Bronchial epithelial cell (primary cell): ENCODE results near the gene SLC38A8. TPM values are rescaled to one million over a fixed set of nuclear protein-coding genes. Genes with fewer than 3 reads are reported as not detected.

Experiments used
- DNase-seq: peaks from one replicate; pipeline ENCODE4 v3.0.0-alpha.2; 2010; ENCODE audit warnings: low read depth
- FAIRE-seq: peaks from 2 replicates; lab custom pipeline; 2011; peaks lifted over from hg19 to GRCh38; lab: Jason Lieb, UNC
- H3K27me3 ChIP-seq: 2 replicates; pipeline ENCODE4 v1.5.1; 2011; ENCODE audit warnings: low read length; ENCODE audit not compliant: control insufficient read depth, insufficient read depth
- H3K36me3 ChIP-seq: 2 replicates; pipeline ENCODE4 v1.5.1; 2011; ENCODE audit warnings: low read length; ENCODE audit not compliant: control insufficient read depth, insufficient read depth
- H3K4me3 ChIP-seq: 2 replicates; pipeline ENCODE4 v1.5.1; 2011; ENCODE audit warnings: mild to moderate bottlenecking, low read depth, low read length, control low read depth
- total RNA-seq: library from RNA; depleted of rRNA; stranded (reverse); fragments of >200 nt; gene quantifications from 2 replicates; pipeline ENCODE4 v1.2.1, GENCODE V29; 2014
- TF ChIP-seq, protein P1 (sequence below): IDR thresholded peaks from 2 replicates; pipeline ENCODE4 v1.5.1; 2011; ENCODE audit warnings: mild to moderate bottlenecking, moderate library complexity, low read length, control low read depth, inconsistent platforms; ENCODE audit not compliant: insufficient read depth, severe bottlenecking

The SLC38A8 gene
- total RNA-seq, 1 donor from 2014 or later, result not detected

DNA sequence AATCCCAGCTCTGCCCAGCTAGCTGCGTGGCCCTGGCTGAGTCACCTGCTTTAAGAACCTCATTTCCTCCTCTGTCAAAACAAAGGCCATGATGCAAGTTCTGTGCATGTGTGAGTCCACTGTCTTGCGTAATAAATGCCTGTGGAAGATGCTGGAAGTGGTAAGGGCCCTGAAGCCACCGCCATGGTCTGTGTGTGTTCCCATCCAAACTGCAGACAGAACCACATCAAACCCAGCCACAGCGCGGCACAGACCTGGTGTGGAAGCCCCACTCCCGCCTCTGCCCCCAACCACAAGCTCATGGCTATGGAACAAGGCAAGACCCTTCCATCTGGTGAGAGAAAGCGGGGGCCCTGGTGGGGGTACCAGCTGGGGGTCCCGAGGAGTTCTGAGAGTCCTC, 48.5 kb downstream of the SLC38A8 start:
- TF ChIP-seq, protein P1, sequence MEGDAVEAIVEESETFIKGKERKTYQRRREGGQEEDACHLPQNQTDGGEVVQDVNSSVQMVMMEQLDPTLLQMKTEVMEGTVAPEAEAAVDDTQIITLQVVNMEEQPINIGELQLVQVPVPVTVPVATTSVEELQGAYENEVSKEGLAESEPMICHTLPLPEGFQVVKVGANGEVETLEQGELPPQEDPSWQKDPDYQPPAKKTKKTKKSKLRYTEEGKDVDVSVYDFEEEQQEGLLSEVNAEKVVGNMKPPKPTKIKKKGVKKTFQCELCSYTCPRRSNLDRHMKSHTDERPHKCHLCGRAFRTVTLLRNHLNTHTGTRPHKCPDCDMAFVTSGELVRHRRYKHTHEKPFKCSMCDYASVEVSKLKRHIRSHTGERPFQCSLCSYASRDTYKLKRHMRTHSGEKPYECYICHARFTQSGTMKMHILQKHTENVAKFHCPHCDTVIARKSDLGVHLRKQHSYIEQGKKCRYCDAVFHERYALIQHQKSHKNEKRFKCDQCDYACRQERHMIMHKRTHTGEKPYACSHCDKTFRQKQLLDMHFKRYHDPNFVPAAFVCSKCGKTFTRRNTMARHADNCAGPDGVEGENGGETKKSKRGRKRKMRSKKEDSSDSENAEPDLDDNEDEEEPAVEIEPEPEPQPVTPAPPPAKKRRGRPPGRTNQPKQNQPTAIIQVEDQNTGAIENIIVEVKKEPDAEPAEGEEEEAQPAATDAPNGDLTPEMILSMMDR, result no peak
- peak; percentile 94 for DNase-seq

DNA sequence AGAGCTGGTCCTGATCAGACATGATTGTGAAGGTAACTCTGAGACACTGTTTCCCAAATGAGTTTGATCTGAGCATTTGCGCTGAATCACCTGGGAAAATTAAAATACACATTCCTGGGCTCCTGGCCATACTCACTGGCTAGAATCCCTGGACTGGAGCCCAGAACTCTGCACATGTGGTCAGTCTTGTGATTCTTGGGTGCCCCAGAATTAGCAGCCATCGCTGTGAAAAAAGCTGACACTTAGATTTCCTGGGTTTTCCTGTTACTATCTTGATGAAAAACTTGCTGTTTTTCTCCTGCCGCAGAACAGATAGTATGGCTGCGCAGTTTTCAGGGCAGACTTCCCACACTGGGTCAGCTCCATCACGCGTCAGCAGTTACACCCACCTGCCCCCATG, 50.0 kb downstream of the SLC38A8 start:
- Histone ChIP-seq H3K36me3 (no peaks in the 10 kb centered on the region), H3K27me3 (peaks cover 7% of the 10 kb centered on the region), H3K4me3 (no peak overlapping the region)
- no peak for FAIRE-seq
- TF ChIP-seq, protein P1, result no peak
- DNase-seq, result peak; percentile 21

More for the DNA sequence above, 48.5 kb downstream of the SLC38A8 start:
- Histone ChIP-seq H3K36me3 (no peaks in the 10 kb centered on the region), H3K27me3 (peaks cover 4% of the 10 kb centered on the region), H3K4me3 (no peak overlapping the region)
- peak; percentile 62 for FAIRE-seq

DNA sequence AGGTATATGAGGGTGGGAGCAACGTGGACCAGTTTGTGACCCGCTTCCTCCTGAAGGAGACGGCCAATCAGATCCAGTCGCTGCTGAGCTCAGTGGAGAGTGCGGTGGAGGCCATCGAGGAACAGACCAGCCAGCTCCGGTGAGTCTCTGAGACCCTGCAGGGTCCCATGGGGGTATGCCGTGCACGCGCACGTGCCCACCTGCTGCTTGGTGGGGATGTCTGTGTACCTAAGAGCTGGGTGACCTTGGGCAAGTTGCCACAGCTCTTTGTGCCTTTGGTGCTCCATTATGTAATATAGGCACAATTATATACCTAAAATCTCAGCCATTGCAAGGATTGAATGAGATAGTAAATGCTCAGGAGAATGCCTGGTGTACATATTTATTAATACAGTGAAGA, 52.1 kb downstream of the SLC38A8 start:
- no peaks in the 10 kb centered on the region for H3K36me3 ChIP-seq
- H3K27me3 ChIP-seq, result peaks cover 7% of the 10 kb centered on the region
- no peak for FAIRE-seq
- DNase-seq, result no peak
- TF ChIP-seq, protein P1, result no peak
- no peak overlapping the region for H3K4me3 ChIP-seq

DNA sequence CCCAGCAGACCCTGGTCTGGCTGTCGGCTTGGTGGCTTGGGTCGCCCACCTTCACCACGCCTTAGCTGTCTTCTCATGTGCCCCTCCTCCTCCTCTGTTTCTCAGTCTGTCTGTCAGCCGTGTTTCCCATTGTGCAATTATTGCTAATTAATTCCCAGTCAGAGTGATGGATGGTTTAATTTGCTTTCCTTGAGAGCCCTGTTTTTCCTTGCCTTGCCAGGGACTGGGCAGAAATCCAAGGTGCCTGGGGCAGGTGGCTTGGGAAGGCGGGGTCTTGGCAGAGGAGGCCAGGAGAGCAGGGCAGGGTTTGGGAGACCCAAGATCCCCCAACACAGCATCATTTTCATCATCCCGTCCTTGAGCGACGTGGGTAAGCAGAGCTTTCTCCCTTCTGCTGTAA, 53.3 kb downstream of the SLC38A8 start:
- H3K27me3 ChIP-seq, result peaks cover 7% of the 10 kb centered on the region
- no peaks in the 10 kb centered on the region for H3K36me3 ChIP-seq
- TF ChIP-seq, protein P1, result no peak
- H3K4me3 ChIP-seq, result no peak overlapping the region
- FAIRE-seq, result no peak
- DNase-seq, result no peak

DNA sequence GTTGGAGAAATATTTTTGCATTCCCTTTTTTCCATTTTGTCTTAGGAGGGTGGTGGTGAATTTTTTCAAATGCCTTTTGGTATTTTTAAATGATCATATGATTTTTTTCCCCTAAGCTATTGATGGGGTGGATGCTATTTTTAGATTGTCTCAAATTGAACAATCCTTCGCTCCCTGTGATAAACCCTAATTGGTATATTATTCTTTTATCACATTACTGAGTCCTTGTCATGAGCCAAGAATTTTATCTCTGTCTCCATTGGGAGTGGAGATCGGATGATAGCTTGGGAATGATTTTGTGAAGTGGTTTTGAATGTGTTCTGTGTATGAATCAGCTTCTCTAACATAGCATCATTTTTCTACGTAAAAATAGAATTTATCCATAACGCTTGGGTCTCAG, 59.1 kb downstream of the SLC38A8 start:
- Histone ChIP-seq H3K4me3 (no peak overlapping the region), H3K27me3 (no peaks in the 10 kb centered on the region), H3K36me3 (no peaks in the 10 kb centered on the region)
- FAIRE-seq (no peak), DNase-seq (no peak)
- TF ChIP-seq, protein P1, result no peak

DNA sequence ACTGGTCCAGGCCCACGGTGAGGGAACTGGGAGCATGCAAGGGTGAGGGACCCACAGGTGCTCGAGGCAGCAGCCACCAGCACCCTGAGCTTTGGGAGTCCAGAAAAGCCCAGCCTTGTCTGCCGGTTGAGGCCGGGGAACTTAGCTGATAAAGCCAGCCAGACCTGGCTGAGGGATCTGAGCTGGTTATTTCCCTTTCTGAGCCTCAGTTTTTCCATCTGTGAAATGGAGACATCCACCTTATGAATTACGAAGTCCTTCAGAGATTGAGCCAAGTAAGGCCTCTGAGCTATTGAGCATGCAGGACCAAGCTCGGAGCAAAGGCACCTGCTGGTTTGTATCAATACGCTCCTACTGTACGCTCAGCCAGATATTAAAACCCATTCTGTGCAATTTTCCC, 60.8 kb downstream of the SLC38A8 start:
- TF ChIP-seq, protein P1, result no peak
- H3K4me3 ChIP-seq, result no peak overlapping the region
- FAIRE-seq (no peak), DNase-seq (no peak)
- no peaks in the 10 kb centered on the region for H3K27me3 ChIP-seq
- no peaks in the 10 kb centered on the region for H3K36me3 ChIP-seq
